ENCODE data around the gene TPCN1.

Gene TPCN1

DNA sequence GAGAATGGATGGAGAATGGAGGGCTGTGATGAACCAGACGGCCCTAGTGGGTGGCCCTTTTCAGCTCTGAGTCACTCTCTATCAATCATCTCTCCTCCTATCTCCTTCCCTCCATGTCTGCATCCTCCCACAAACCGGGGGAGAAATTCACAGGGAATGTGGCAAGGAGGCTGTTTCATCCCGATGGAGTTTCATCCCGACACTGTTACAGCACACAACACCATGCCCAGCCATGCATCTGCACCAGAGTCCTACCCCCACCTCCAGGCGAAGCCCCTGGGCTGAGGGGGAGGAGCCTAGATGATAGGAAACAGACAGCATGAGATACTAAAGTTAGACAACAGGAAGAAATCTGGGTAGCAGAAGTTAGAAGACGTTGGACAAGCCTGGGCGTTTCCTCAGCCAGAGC lies 92.9 kb downstream of the TPCN1 start:
- DNase-seq: no peak

GRCh38 chr12:113315358-113315757 lies 94.1 kb downstream of the TPCN1 start:
- DNase-seq: no peak

GRCh38 chr12:113316155-113316554 lies 94.9 kb downstream of the TPCN1 start:
- DNase-seq: no peak

- DNase-seq: no peak
Observed at GRCh38 chr12:113317122-113317521, 95.9 kb downstream of the TPCN1 start.

DNA sequence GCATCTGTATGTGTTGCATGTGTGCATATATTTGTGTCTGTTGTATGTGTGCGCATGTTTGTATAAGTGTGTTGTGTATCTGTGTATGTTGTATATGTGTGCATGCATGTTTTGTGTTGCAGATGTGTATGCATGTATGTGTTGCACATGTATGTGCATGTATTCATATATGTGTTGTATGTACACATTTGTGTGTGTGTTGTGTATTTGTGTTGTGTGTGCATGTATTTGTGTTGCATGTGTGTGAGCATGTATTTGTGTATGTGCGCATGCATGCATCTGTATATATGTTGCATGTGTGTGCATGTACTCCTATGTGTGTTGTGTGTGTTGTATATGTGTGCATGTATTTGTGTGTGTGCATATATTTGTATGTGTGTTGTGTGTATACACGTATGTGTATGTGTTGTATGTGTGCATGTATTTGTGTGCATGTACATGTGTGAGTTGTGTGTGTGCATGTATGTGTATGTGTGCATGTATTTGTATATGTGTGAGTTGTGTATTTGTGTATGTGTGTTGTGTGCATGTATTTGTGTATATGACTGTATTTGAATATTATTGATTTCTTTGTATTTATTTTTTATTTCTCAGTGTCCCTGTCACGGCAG lies 96.9 kb downstream of the TPCN1 start:
- DNase-seq: no peak

- no peak for DNase-seq
Observed at GRCh38 chr12:113318900-113319628, 97.8 kb downstream of the TPCN1 start.

- DNase-seq: no peak
Observed at GRCh38 chr12:113320401-113320800, 99.1 kb downstream of the TPCN1 start.

GRCh38 chr12:113322343-113322742 lies 101.1 kb downstream of the TPCN1 start:
- no peak for DNase-seq

- DNase-seq: no peak
Observed at GRCh38 chr12:113325916-113326315, 104.7 kb downstream of the TPCN1 start.

DNA sequence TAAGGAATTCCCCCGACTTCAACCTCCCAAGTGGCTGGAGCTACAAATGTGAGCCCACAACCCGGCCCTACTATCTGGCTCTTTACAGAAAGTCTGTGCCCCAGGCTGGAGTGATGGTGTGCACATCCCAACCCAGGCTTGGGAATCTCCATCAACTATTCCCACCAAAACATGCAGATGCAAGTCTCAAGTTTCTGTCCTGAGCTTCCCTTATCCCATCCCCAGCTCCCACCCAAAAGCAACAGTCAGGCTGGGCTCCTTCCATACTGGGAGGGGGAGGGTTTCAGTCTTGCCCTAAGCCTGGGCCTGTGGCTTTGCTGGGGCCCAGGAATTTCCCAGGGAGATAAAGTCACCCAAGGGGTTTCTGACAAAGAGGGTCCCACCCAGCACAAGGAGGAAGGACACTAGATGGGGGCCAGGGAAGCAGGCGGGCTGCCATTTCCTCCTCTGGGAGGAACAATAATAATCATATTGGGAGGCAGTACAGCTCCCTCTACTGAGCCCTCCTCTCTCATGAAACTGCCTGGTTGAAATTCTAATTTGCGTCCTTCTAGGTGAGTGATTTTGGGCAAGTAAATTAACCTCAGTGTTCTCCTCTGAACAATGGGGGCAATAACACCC lies 105.6 kb downstream of the TPCN1 start:
- DNase-seq: no peak

DNA sequence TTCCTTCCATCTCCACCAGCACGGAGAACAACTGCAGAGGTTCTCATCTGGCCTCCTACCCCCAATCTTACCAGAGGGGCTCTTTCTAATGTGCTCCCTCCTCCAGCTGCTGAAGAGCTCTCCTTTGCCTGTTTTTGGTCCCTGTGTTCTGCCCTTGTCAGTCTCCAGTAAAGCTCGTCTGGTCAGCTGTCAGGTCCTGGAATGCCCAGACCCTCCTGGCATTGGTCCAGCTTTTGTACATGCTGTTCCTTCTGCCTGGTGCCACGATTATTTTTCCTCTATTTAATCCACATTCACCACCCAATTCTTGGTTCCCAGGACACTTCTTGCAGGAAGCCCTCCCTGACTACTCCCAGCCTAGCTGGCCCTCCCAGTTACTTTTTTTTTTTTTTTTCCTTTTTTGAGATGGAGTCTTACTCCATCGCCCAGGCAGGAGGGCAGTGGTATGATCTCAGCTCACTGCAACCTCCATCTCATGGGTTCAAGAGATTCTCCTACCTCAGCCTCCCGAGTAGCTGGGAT lies 107.2 kb downstream of the TPCN1 start:
- DNase-seq: no peak

- DNase-seq: no peak
Observed at GRCh38 chr12:113329022-113329790, 107.9 kb downstream of the TPCN1 start.

DNA sequence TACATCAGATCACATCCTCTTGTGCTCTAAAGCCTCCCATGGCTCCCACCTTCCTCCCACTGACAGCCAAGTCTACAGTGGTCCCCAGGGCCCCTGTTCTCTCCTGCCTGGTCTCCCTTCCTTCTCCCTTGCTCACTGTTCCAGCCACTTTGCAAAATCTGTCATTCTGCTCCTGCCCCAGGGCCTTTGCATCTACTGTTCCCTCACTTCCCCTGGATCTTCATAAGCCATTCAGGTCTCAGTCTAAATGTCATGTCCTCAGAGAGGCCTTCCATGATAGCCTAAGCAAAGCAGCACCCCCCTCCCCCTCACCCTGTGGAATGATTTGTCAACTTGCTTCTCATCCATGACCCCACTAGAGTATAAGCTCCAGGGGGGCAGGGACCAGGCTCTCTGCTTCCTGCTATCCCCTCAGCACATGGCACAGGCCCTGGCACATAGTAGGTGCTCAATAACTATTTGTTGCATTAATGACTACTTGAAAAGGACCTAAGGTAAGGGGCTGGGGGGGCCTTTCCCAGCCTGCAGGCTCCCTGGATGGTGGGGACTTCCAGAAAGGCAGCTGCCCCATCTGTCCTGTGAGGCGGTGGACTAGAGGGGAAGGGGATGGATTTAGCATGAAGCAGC lies 108.6 kb downstream of the TPCN1 start:
- DNase-seq: no peak

DNA sequence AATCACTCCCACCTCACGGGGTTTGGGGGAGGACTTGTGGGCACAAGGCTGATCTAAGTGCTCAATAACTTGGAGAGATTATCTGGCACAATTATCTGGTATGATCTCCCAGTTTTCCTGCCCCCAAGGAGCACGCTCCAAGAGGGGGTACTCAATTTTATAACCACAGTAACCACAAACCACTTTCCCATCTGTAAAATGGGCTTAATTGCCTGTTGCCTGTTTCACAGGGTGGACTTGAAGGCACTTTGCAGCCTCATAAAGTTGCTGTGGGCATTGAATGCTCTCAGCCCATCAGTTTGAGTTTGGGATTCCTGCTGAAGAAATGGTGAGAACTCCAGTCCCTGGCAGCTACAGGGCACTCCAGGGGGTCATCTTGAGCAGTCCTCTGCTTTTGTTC lies 109.2 kb downstream of the TPCN1 start:
- no peak for DNase-seq

- DNase-seq: no peak
Observed at GRCh38 chr12:113332688-113333417, 111.6 kb downstream of the TPCN1 start.

- no peak for DNase-seq
Observed at GRCh38 chr12:113333418-113333750, 112.1 kb downstream of the TPCN1 start.

DNA sequence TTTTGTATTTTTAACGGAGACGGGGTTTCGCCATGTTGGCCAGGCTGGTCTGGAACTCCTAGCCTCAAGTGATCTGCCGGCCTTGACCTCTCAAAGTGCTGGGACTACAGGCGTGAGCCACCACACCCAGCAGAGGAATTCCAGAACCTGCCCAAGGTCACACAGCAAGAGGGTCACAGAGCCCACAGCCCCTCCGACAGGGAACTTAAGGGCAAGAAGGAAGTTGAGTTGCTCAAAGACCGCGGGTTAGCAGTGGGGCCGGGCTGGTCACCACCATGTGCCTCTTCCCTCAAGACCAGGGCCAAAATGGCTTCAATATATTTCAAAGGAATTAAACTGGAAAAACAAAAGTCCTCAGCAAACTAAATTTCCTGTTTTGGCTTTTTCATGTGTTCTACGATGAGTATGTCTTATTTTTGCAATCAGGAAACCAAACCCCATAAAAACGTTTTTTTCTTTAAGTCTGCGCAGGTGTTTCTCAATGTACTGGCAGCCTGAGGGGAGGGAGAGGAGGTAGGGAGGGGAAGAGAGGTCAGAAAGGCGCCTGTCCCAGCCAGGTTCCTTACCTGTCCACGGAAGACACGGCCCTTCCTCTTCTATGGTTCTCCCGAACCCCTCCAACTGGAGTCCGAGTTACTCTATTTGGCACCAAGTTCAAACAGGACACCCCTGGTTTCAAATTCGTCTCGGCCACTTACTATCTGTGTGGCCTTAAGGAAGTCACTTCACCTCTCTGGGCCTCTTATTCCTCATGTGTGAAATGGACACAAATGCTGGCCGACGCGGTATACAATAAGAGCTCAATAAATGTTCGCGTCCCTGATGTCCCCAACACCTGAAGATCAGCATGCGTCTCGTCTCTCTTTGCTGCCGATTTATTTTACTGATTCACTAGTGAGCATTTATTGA lies 112.9 kb downstream of the TPCN1 start:
- DNase-seq: peak; percentile 45

DNA sequence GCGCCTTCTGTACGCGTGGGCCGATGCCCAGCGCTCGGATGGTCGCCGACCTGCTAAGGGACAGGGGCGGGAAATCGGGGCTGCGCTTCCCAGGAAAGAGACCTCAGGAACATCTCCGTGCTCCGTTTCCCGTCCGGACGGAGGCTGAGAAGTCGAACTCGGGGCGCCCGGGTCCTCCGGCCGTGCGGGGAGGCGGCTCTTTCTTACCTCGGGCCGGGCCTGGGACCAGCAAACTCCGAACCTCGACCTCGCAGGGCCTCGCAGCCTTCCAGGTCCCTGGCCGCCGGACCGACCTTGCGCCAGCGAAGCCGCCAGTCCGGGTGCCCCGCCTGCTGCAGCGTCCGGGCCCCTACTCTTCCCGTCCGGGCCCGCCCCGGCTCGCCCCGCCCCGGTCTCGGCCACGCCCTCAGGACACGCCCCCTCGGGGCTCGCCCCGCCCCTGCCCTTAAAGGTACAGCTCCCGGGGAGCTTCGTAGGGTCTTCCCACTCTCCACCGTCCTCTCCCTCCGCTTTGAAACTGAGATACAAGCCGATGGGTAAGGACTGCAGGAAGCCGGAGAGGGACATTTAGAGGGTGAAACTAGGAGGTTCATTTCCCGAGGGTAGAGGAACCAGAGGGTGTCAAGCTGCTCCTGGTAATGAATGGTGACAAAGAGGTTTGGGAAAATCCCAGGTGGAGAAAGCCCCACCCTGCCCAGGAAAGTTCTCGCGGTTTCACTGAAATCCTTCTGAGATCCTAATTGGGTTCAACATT lies 113.7 kb downstream of the TPCN1 start, which contains the start of gene SLC8B1:
SLC8B1 (minus strand) TSS at position 324 of the 754 bp plus-strand sequence. CDS start 2,231 bp downstream, outside the sequence.
- DNase-seq: peak; percentile 88

DNA sequence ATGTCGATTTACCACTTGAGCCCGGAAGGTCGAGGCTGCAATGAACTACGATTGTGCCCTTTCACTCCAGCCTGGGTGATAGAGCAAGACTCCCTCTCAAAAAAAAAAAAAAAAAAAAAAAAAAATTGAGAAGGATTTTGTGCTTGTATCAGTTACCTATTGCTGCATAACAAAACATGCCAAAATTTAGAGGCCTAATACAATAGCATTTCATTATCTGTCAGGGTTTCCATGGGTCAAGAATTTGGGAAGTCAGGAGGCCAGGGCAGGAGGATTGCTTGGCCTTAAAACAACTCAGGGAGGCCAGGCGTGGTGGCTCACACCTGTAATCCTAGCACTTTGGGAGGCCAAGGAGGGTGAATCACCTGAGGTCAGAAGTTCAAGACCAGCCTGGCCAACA lies 118.3 kb downstream of the TPCN1 start:
- DNase-seq: no peak

DNA sequence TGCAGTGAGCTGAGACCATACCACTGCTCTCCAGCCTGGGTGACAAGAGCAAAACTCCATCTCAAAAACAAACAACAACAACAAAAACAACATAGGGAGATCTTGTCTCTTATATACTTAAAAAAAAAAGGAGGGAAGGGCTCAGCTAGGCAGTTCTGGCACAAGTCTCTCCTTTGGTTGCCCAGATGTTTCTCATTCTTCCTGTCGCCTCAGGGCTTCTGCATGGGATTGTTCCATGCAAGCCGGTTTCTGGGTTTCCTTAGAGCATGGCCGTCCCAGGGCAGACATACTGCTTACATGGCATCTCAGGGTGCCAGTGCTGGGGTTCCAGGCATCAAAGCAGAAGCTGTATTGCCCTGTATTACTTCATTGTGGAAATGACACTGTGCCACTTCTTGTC lies 118.8 kb downstream of the TPCN1 start:
- no peak for DNase-seq
